GM21723 (cell line): ENCODE measurements around the gene TMC4.

Source experiments
- ATAC-seq: cut with Tn5 transposase; IDR thresholded peaks from one replicate; pipeline ENCODE4 v1.9.1; 2021; ENCODE audit warnings: mild to moderate bottlenecking, moderate library complexity; ENCODE audit not compliant: unreplicated experiment

TMC4 gene

GRCh38 chr19:54156953-54157352 is 16.0 kb downstream of the TMC4 start:
- no peak for ATAC-seq

GRCh38 chr19:54156490-54156889 is 16.5 kb downstream of the TMC4 start:
- ATAC-seq: no peak

- no peak for ATAC-seq
Measured at GRCh38 chr19:54155694-54156093, 17.3 kb downstream of the TMC4 start.

GRCh38 chr19:54154603-54155345 is 18.2 kb downstream of the TMC4 start:
- no peak for ATAC-seq

GRCh38 chr19:54153731-54154326 is 19.1 kb downstream of the TMC4 start:
- no peak for ATAC-seq

- no peak for ATAC-seq
Measured at GRCh38 chr19:54152878-54153524, 20.0 kb downstream of the TMC4 start.

GRCh38 chr19:54152267-54152666 is 20.7 kb downstream of the TMC4 start:
- no peak for ATAC-seq

- no peak for ATAC-seq
Measured at GRCh38 chr19:54151362-54152035, 21.5 kb downstream of the TMC4 start.

- no peak for ATAC-seq
Measured at GRCh38 chr19:54149021-54149812, 23.7 kb downstream of the TMC4 start.

- ATAC-seq: no peak
Measured at GRCh38 chr19:54148158-54148557, 24.8 kb downstream of the TMC4 start.

- ATAC-seq: no peak
Measured at GRCh38 chr19:54147676-54148075, 25.3 kb downstream of the TMC4 start.

GRCh38 chr19:54145541-54146158 is 27.3 kb downstream of the TMC4 start:
- no peak for ATAC-seq

- ATAC-seq: no peak
Measured at GRCh38 chr19:54142166-54142780, 30.7 kb downstream of the TMC4 start.

- ATAC-seq: no peak
Measured at GRCh38 chr19:54141356-54141755, 31.6 kb downstream of the TMC4 start.

- ATAC-seq: no peak
Measured at GRCh38 chr19:54138489-54139256, 34.3 kb downstream of the TMC4 start.

GRCh38 chr19:54137699-54138488 is 35.1 kb downstream of the TMC4 start, which contains the start of gene CNOT3:
Gene CNOT3, plus strand, starts transcription at chr19:54137762. Its CDS starts 5,217 bp downstream, at chr19:54142979.
- ATAC-seq: no peak

- peak; percentile 76 for ATAC-seq
Measured at GRCh38 chr19:54136864-54137698, 35.9 kb downstream of the TMC4 start.
